Frontal cortex (tissue), 4 donors: ENCODE data around the gene RNF40. TPM values are rescaled to one million over a fixed set of nuclear protein-coding genes. Genes with fewer than 3 reads are reported as not detected.
"Not testable (repeated sequence)": the region's sequence is repeated elsewhere in the genome, so short reads cannot be mapped to it uniquely, and the experiment has no call there.

Source experiments
- DNase-seq, 2 donors: peaks; one replicate each; pipeline ENCODE4 v3.0.0; 2012; ENCODE audit warnings: low spot score in 2 of 2
- FAIRE-seq: peaks from 2 replicates; lab custom pipeline; 2012; peaks lifted over from hg19 to GRCh38; lab: Jason Lieb, UNC
- small RNA-seq: library from RNA; depleted of rRNA; stranded (forward); fragments of <200 nt; gene quantifications from one replicate; pipeline ENCODE3, GENCODE V24; 2014
- total RNA-seq: library from RNA; depleted of rRNA; stranded (reverse); fragments of >200 nt; gene quantifications from one replicate; pipeline ENCODE4 v1.2.3, GENCODE V29; 2014
- donor health status: control.
- donor health status: control.
- donor health status: control.

RNF40 gene
- total RNA-seq, 1 donor from 2014 or later = 90.1 TPM

- no peak for DNase-seq
- no peak for FAIRE-seq
These were observed 42.9 kb downstream of the RNF40 start for GRCh38 chr16:30805056-30805369.

GRCh38 chr16:30805370-30806169 is 43.4 kb downstream of the RNF40 start:
- peak; percentile 88 to 95 for DNase-seq
- FAIRE-seq = no peak

GRCh38 chr16:30808146-30808545 is 46.0 kb downstream of the RNF40 start:
- no peak for DNase-seq
- no peak for FAIRE-seq

- not testable (repeated sequence) for FAIRE-seq, DNase-seq
These were observed 46.8 kb downstream of the RNF40 start for GRCh38 chr16:30808890-30809426.

DNA sequence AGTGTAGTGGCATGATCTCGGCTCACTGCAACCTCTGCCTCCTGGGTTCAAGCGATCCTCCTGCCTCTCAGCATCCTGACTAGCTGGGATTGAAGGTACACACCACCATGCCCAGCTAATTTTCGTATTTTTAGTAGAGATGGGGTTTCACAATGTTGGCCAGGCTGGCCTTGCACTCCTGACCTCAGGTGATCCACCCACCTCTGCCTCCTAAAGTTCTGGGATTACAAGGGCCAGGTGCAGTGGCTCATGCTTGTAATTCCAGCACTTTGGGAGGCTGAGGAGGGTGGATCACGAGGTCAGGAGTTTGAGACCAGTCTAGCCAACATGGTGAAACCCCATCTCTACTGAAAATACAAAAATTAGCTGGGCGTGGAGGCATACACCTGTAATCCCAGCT is 47.6 kb downstream of the RNF40 start:
- DNase-seq, FAIRE-seq: not testable (repeated sequence)

- FAIRE-seq (no peak), DNase-seq (peak in 1 of 2 donors; percentile 28)
These were observed 51.7 kb downstream of the RNF40 start for GRCh38 chr16:30813821-30814189.

DNA sequence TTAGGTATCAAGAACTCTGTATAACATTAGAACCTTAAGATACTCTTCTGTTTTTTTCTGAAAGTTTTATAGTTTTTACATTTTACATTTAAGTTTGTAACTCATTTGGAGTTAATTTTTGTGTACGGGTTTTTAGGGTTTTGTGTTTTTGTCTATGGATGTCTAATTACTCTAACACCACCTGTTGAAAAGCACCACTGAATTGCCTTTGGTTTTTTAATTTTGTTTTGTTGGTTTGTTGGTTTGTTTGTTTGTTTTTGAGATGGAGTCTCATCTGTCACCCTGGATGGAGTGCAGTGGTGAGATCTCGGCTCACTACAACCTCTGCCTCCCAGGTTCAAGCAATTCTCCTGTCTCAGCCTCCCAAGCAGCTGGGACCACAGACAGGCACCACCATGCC is 54.6 kb downstream of the RNF40 start:
- DNase-seq (no peak), FAIRE-seq (no peak)

DNA sequence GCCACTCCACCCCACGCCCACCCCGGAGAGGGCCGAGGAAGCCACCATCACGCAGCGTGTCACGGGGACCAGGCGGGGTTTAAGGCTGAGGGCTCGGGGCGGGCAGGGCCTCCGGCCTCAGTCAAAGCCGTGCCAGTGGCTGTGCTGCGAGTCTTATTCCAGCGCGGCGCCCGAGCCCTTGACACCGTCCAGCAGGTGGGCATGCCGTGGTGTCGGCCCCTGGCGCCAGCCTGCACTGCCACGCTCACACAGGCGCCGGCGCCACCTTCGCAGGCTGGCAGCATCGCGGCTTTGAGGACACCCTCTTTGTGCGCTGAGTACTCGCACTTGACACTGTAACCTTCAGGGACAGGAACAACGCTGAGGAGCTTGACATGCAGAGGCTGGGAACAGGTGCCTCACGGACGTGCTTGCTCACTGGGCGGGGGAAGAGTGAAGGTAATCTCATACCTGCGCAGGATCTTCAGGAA is 58.9 kb downstream of the RNF40 start:
- DNase-seq = no peak
- no peak for FAIRE-seq

- not testable (repeated sequence) for FAIRE-seq, DNase-seq
These were observed 59.3 kb downstream of the RNF40 start for GRCh38 chr16:30821441-30821840.

DNA sequence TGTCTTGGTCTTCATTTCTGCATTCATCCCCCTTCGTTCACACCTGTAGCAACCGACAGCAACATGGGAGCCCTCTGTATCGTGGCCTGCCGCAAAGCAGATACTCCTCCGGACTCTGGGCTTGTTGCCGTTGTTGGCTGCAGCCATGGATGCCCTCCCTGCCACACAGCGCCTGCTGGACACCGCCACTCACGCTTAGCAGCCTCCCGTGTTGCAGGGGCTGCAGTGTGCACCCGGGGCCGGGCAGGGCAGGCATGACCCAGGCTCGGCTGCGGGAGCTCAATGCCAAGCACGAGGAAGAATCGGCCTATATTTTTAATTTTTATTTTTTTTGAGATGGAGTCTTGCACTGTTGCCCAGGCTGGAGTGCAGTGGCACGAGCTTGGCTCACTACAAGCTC is 59.8 kb downstream of the RNF40 start:
- no peak for FAIRE-seq
- DNase-seq = no peak

Small RNA genes within 50 kb of the gene (small RNA-seq; reads per million reads assigned to genes)
- gene RF00017 = not detected

Other genes starting within 250 kb of the RNF40 start
- gene ZNF768, start 235.8 kb upstream of the RNF40 start, total RNA-seq = 25.7 TPM
- gene ZNF747, start 227.5 kb upstream of the RNF40 start, total RNA-seq = 15.1 TPM
- 6.1 TPM for gene ZNF764, start 203.9 kb upstream of the RNF40 start, total RNA-seq
- 7.3 TPM for gene ZNF688, start 190.6 kb upstream of the RNF40 start, total RNA-seq
- 18.3 TPM for gene ZNF785, start 176.6 kb upstream of the RNF40 start, total RNA-seq
- 9.0 TPM for gene ZNF689, start 151.9 kb upstream of the RNF40 start, total RNA-seq
- gene PRR14, start 111.4 kb upstream of the RNF40 start, total RNA-seq = 7.3 TPM
- 8.2 TPM for gene FBRS, start 103.9 kb upstream of the RNF40 start, total RNA-seq
- 14.3 TPM for gene SRCAP, start 63.2 kb upstream of the RNF40 start, total RNA-seq
- gene PHKG2, start 13.9 kb upstream of the RNF40 start, total RNA-seq = 8.6 TPM
- 3.3 TPM for gene CFAP119, start 260 bp upstream of the RNF40 start, total RNA-seq
- 11.4 TPM for gene ZNF629, start 24.9 kb downstream of the RNF40 start, total RNA-seq
- 41.6 TPM for gene BCL7C, start 131.8 kb downstream of the RNF40 start, total RNA-seq
- gene CTF1, start 134.3 kb downstream of the RNF40 start, total RNA-seq = 0.41 TPM
- 66.4 TPM for gene FBXL19, start 161.2 kb downstream of the RNF40 start, total RNA-seq
- 4.1 TPM for gene ORAI3, start 186.7 kb downstream of the RNF40 start, total RNA-seq
- 1.6 TPM for gene SETD1A, start 195.4 kb downstream of the RNF40 start, total RNA-seq
- 2.0 TPM for gene HSD3B7, start 222.9 kb downstream of the RNF40 start, total RNA-seq
- gene STX1B, start 248.3 kb downstream of the RNF40 start, total RNA-seq = 11.4 TPM